Esophagus squamous epithelium (tissue), 4 donors: Measurements from ENCODE around the gene ACLY.

ENCODE experiments used
- CTCF ChIP-seq, 6 experiments: fragments of 450-650 bp in 4 of 6; fragments of 200-600 bp in 2 of 6; sonication (generic) in 2 of 6; IDR thresholded peaks; one replicate each; pipeline ENCODE4 v1.5.1; 2016 to 2019; ENCODE audit warnings: antibody characterized with exemption in 6 of 6, mild to moderate bottlenecking in 4 of 6, moderate library complexity in 4 of 6
- POLR2A ChIP-seq, 4 donors: fragments of 450-650 bp; IDR thresholded peaks; one replicate each; pipeline ENCODE4 v1.6.1; 2017; ENCODE audit warnings: antibody characterized with exemption in 4 of 4, mild to moderate bottlenecking in 4 of 4, moderate library complexity in 3 of 4

- peak in 2 of 6 experiments; percentile 17 to 26 for TF ChIP-seq CTCF (IDR thresholded peaks at IDR 0.05)
- TF ChIP-seq POLR2A (IDR thresholded peaks at IDR 0.05) = no peak
Measured at GRCh38 chr17:41959336-41960095, 40.8 kb upstream of the ACLY start.
